OCI-LY3 (cell line): ENCODE measurements around the gene GP1BA.
A peak's percentile ranks its signal among the peaks of the same experiment; 100 is the strongest.
"Not testable (repeated sequence)": the region's sequence is repeated elsewhere in the genome, so short reads cannot be mapped to it uniquely, and the experiment has no call there.

Experiments
- H2AFZ ChIP-seq: fragments of 200-600, 300-600 bp; shearing (Covaris generic); 2 replicates; pipeline ENCODE4 v1.6.0; 2014; ENCODE audit warnings: antibody characterized with exemption, low read depth, low read length
- H3K27ac ChIP-seq: fragments of 200-600, 300-600 bp; sonication (generic); 2 replicates; pipeline ENCODE4 v1.5.1; 2014; ENCODE audit warnings: mild to moderate bottlenecking, low read length, moderate library complexity, mixed read lengths
- H3K27me3 ChIP-seq: fragments of 200-600, 300-600 bp; sonication (generic); 2 replicates; pipeline ENCODE4 v1.6.1; 2014; ENCODE audit warnings: low read depth, low read length, mixed read lengths
- H3K36me3 ChIP-seq: fragments of 200-600, 300-600 bp; sonication (generic); replicated peaks from 2 replicates; pipeline ENCODE3; 2014; ENCODE audit warnings: low read depth, low read length, mixed read lengths
- H3K4me1 ChIP-seq: fragments of 300-600, 200-600 bp; sonication (generic); 2 replicates; pipeline ENCODE4 v1.6.1; 2014; ENCODE audit warnings: low read length, mixed read lengths
- H3K4me2 ChIP-seq: fragments of 200-600, 300-600 bp; sonication (generic); 2 replicates; pipeline ENCODE4 v1.6.1; 2014; ENCODE audit warnings: low read length, mixed read lengths
- H3K4me3 ChIP-seq: fragments of 300-600, 200-600 bp; sonication (generic); 2 replicates; pipeline ENCODE4 v1.5.1; 2014; ENCODE audit warnings: antibody characterized with exemption, mild to moderate bottlenecking, low read length, moderate library complexity
- H3K79me2 ChIP-seq: fragments of 300-600, 200-600 bp; shearing (Covaris generic); 2 replicates; pipeline ENCODE4 v1.6.1; 2014; ENCODE audit warnings: mild to moderate bottlenecking, low read length, mixed read lengths
- H3K9ac ChIP-seq: fragments of 300-600, 200-600 bp; shearing (Covaris generic); 2 replicates; pipeline ENCODE4 v1.6.0; 2014; ENCODE audit warnings: mild to moderate bottlenecking, low read length, moderate library complexity
- H3K9me3 ChIP-seq: fragments of 200-600, 300-600 bp; shearing (Covaris generic); 2 replicates; pipeline ENCODE4 v1.6.1; 2014; ENCODE audit warnings: low read length, mixed read lengths; ENCODE audit not compliant: insufficient read depth
- H4K20me1 ChIP-seq: fragments of 200-600, 300-600 bp; sonication (generic); 2 replicates; pipeline ENCODE4 v1.6.1; 2016; ENCODE audit warnings: low read length, mixed read lengths; ENCODE audit not compliant: insufficient read depth
- CTCF ChIP-seq: fragments of 200-600, 300-600 bp; sonication (generic); IDR thresholded peaks from 2 replicates; pipeline ENCODE4 v1.5.1; 2014; ENCODE audit warnings: antibody characterized with exemption, low read length, low read depth
- EZH2phosphoT487 ChIP-seq: fragments of 200-600 bp; shearing (Covaris generic); IDR thresholded peaks from 2 replicates; pipeline ENCODE4 v1.6.1; 2018; ENCODE audit warnings: antibody characterized with exemption, mixed run types, low read depth

The GP1BA gene

GRCh38 chr17:4908301-4908700, 23.8 kb upstream of the GP1BA start:
- Histone ChIP-seq H2AFZ (no peak overlapping the region), H3K9me3 (no peaks in the 10 kb centered on the region), H3K27ac (no peak overlapping the region), H3K4me2 (no peak overlapping the region), H3K9ac (no peak overlapping the region), H3K36me3 (no peaks in the 10 kb centered on the region), H3K4me3 (no peak overlapping the region), H3K79me2 (no peaks in the 10 kb centered on the region), H3K27me3 (no peaks in the 10 kb centered on the region), H3K4me1 (peaks cover 9% of the 10 kb centered on the region), H4K20me1 (no peaks in the 10 kb centered on the region)
- no peak for TF ChIP-seq CTCF
- TF ChIP-seq EZH2phosphoT487: no peak

- Histone ChIP-seq H3K9me3 (no peaks in the 10 kb centered on the region), H3K4me3 (no peak overlapping the region), H2AFZ (0 out of 2 replicates have a peak overlapping the region, but pooled peaks have one; percentile 15), H3K36me3 (no peaks in the 10 kb centered on the region), H4K20me1 (no peaks in the 10 kb centered on the region), H3K4me2 (peak overlapping the region; percentile 17; the same call in 1 of the 2 replicates), H3K27me3 (no peaks in the 10 kb centered on the region), H3K4me1 (peaks cover 4% of the 10 kb centered on the region; the same call in 1 of the 2 replicates), H3K27ac (no peak overlapping the region), H3K9ac (no peak overlapping the region), H3K79me2 (no peaks in the 10 kb centered on the region)
- peak; percentile 57 for TF ChIP-seq CTCF
- no peak for TF ChIP-seq EZH2phosphoT487
Observed at GRCh38 chr17:4908711-4909496, 23.2 kb upstream of the GP1BA start.

GRCh38 chr17:4913994-4914393, 18.1 kb upstream of the GP1BA start:
- no peaks in the 10 kb centered on the region for H3K4me1 ChIP-seq
- no peak overlapping the region for H3K4me2 ChIP-seq
- no peaks in the 10 kb centered on the region for H3K36me3 ChIP-seq
- no peak overlapping the region for H3K4me3 ChIP-seq
- no peaks in the 10 kb centered on the region for H4K20me1 ChIP-seq
- TF ChIP-seq EZH2phosphoT487 (no peak), CTCF (no peak)
- no peak overlapping the region for H3K27ac ChIP-seq
- no peaks in the 10 kb centered on the region for H3K79me2 ChIP-seq
- no peak overlapping the region for H2AFZ ChIP-seq
- H3K27me3 ChIP-seq: no peaks in the 10 kb centered on the region
- no peak overlapping the region for H3K9ac ChIP-seq
- no peaks in the 10 kb centered on the region for H3K9me3 ChIP-seq

GRCh38 chr17:4914551-4914950, 17.5 kb upstream of the GP1BA start:
- not testable (repeated sequence) for H3K27ac ChIP-seq, H3K9me3 ChIP-seq, H3K4me1 ChIP-seq, H2AFZ ChIP-seq, H3K4me2 ChIP-seq, H4K20me1 ChIP-seq, H3K4me3 ChIP-seq, H3K36me3 ChIP-seq, H3K27me3 ChIP-seq, H3K79me2 ChIP-seq, H3K9ac ChIP-seq
